HepG2 (cell line): ENCODE results near the gene SMIM8.

Experiments
- FOSL2 ChIP-seq: sonication (generic); formaldehyde crosslinking; IDR thresholded peaks from 2 replicates; pipeline ENCODE4 v1.4.0; 2020; ENCODE audit warnings: missing genetic modification reagents
- MAFK ChIP-seq, 2 experiments: IDR thresholded peaks in 1 of 2; conservative IDR thresholded peaks in 1 of 2; 2 replicates each; pipeline ENCODE4 v1.6.1; 2011; ENCODE audit warnings: improper control_type of control experiment in 2 of 2, low read length in 2 of 2
- NR2C2 ChIP-seq: sonication (generic); formaldehyde crosslinking; IDR thresholded peaks from 2 replicates; pipeline ENCODE4 v1.4.0; 2020; ENCODE audit warnings: missing genetic modification reagents, mild to moderate bottlenecking, moderate library complexity, borderline replicate concordance
- NR2F2 ChIP-seq: IDR thresholded peaks from 2 replicates; pipeline ENCODE4 v1.6.1; 2012; ENCODE audit warnings: low read depth, inconsistent platforms, borderline replicate concordance
- PHF8 ChIP-seq: sonication (generic); formaldehyde crosslinking; IDR thresholded peaks from 2 replicates; pipeline ENCODE4 v1.5.0; 2020; ENCODE audit warnings: missing genetic modification reagents
- SP4 ChIP-seq: sonication (generic); formaldehyde crosslinking; IDR thresholded peaks from 2 replicates; pipeline ENCODE4 v1.8.1; 2023; ENCODE audit warnings: mild to moderate bottlenecking, missing genetic modification reagents
- TSC22D2 ChIP-seq: sonication (generic); formaldehyde crosslinking; IDR thresholded peaks from 2 replicates; pipeline ENCODE4 v1.5.1; 2020; ENCODE audit warnings: missing genetic modification reagents, mild to moderate bottlenecking, borderline replicate concordance
- ZFX ChIP-seq: sonication (generic); formaldehyde crosslinking; IDR thresholded peaks from 2 replicates; pipeline ENCODE4 v1.4.0; 2020; ENCODE audit warnings: mild to moderate bottlenecking, low read depth, missing genetic modification reagents, moderate library complexity
- ZNF644 ChIP-seq: IDR thresholded peaks from 2 replicates; pipeline ENCODE4 v1.6.1; 2016; ENCODE audit warnings: low read depth
- ZNF780A ChIP-seq: sonication (generic); formaldehyde crosslinking; IDR thresholded peaks from 2 replicates; pipeline ENCODE4 v1.8.0; 2022; ENCODE audit warnings: mild to moderate bottlenecking, missing genetic modification reagents, moderate library complexity
- TF ChIP-seq, protein P1 (sequence below): sonication (generic); formaldehyde crosslinking; IDR thresholded peaks from 2 replicates; pipeline ENCODE4 v1.5.0; 2020; ENCODE audit warnings: mild to moderate bottlenecking, missing genetic modification reagents, moderate library complexity
- TF ChIP-seq, protein P2 (sequence below), 2 experiments: IDR thresholded peaks; 2 replicates each; pipeline ENCODE4 v1.6.1; 2011 to 2012; ENCODE audit warnings: low read length in 2 of 2, borderline replicate concordance in 1 of 2, low read depth in 1 of 2, mild to moderate bottlenecking in 1 of 2, moderate library complexity in 1 of 2
- TF ChIP-seq, protein P3 (sequence below): sonication (generic); formaldehyde crosslinking; IDR thresholded peaks from 2 replicates; pipeline ENCODE4 v1.9.0; 2022; ENCODE audit warnings: missing genetic modification reagents, mild to moderate bottlenecking, borderline replicate concordance

DNA sequence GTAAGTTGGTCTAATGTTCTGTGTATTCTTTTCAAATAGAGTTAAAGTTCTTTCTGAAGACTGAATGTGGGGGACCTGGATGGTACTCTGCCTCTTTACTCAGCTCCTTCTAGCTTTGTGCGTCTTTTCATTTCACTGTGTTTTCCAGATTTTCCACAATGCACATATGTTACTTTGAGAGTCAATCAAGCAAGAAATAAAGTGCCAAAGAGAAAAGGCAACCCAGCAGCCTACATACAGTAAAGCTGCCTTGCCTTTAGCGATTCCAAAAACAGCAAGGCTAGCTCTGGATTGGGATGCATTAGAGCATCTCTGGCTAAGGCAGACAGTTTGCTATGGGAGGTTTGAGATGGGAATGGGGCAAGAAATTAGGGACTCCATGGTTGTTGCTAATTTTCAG, 27.5 kb downstream of the SMIM8 start:
- TF ChIP-seq NR2C2 (CRISPR knock-in tag) (no peak), ZNF780A (no peak), NR2F2 (no peak), MAFK (conservative IDR thresholded peaks at IDR 0.05 in 1 of 2, IDR thresholded peaks at IDR 0.05 in 1 of 2; ENCODE audit: low read length in 2 of 2) (no peak), ZFX (CRISPR knock-in tag) (no peak), ZNF644 (CRISPR knock-in tag) (no peak), FOSL2 (CRISPR knock-in tag) (no peak), SP4 (CRISPR knock-in tag) (no peak), TSC22D2 (CRISPR knock-in tag) (no peak), PHF8 (CRISPR knock-in tag) (no peak)
- TF ChIP-seq, protein P1, sequence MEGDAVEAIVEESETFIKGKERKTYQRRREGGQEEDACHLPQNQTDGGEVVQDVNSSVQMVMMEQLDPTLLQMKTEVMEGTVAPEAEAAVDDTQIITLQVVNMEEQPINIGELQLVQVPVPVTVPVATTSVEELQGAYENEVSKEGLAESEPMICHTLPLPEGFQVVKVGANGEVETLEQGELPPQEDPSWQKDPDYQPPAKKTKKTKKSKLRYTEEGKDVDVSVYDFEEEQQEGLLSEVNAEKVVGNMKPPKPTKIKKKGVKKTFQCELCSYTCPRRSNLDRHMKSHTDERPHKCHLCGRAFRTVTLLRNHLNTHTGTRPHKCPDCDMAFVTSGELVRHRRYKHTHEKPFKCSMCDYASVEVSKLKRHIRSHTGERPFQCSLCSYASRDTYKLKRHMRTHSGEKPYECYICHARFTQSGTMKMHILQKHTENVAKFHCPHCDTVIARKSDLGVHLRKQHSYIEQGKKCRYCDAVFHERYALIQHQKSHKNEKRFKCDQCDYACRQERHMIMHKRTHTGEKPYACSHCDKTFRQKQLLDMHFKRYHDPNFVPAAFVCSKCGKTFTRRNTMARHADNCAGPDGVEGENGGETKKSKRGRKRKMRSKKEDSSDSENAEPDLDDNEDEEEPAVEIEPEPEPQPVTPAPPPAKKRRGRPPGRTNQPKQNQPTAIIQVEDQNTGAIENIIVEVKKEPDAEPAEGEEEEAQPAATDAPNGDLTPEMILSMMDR (CRISPR knock-in tag), result no peak
- TF ChIP-seq, protein P2, sequence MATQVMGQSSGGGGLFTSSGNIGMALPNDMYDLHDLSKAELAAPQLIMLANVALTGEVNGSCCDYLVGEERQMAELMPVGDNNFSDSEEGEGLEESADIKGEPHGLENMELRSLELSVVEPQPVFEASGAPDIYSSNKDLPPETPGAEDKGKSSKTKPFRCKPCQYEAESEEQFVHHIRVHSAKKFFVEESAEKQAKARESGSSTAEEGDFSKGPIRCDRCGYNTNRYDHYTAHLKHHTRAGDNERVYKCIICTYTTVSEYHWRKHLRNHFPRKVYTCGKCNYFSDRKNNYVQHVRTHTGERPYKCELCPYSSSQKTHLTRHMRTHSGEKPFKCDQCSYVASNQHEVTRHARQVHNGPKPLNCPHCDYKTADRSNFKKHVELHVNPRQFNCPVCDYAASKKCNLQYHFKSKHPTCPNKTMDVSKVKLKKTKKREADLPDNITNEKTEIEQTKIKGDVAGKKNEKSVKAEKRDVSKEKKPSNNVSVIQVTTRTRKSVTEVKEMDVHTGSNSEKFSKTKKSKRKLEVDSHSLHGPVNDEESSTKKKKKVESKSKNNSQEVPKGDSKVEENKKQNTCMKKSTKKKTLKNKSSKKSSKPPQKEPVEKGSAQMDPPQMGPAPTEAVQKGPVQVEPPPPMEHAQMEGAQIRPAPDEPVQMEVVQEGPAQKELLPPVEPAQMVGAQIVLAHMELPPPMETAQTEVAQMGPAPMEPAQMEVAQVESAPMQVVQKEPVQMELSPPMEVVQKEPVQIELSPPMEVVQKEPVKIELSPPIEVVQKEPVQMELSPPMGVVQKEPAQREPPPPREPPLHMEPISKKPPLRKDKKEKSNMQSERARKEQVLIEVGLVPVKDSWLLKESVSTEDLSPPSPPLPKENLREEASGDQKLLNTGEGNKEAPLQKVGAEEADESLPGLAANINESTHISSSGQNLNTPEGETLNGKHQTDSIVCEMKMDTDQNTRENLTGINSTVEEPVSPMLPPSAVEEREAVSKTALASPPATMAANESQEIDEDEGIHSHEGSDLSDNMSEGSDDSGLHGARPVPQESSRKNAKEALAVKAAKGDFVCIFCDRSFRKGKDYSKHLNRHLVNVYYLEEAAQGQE (IDR thresholded peaks at IDR 0.05; ENCODE audit: borderline replicate concordance in 1 of 2, low read depth in 1 of 2, low read length in 2 of 2), result no peak
- TF ChIP-seq, protein P3, sequence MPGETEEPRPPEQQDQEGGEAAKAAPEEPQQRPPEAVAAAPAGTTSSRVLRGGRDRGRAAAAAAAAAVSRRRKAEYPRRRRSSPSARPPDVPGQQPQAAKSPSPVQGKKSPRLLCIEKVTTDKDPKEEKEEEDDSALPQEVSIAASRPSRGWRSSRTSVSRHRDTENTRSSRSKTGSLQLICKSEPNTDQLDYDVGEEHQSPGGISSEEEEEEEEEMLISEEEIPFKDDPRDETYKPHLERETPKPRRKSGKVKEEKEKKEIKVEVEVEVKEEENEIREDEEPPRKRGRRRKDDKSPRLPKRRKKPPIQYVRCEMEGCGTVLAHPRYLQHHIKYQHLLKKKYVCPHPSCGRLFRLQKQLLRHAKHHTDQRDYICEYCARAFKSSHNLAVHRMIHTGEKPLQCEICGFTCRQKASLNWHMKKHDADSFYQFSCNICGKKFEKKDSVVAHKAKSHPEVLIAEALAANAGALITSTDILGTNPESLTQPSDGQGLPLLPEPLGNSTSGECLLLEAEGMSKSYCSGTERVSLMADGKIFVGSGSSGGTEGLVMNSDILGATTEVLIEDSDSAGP (CRISPR knock-in tag), result no peak
